ENCODE data around the gene MSRB1. TPM values are rescaled to one million over a fixed set of nuclear protein-coding genes. Genes with fewer than 3 reads are reported as not detected.

The MSRB1 gene
- total and polyA plus RNA-seq, 4 donors, result 32.2 to 169 (median 98.0) TPM

- Histone ChIP-seq H3K27me3 (ENCODE audit: control insufficient read depth in 4 of 4, insufficient read depth in 4 of 4, low read length in 3 of 4) (peaks cover 0 to 9% (median 4%) of the 10 kb centered on the region in 4 donors), H3K9ac (ENCODE audit: low read depth in 1 of 2, low read length in 2 of 2) (no peak within 1 kb of the TSS), H3K4me3 (ENCODE audit: low read depth in 1 of 3, low read length in 3 of 3) (peak within 1 kb of the TSS in 1 of 3 donors; percentile 24), H3K4me1 (ENCODE audit: control insufficient read depth in 4 of 4, insufficient read depth in 4 of 4, low read length in 3 of 4) (peaks cover 13 to 42% (median 24%) of the 10 kb centered on the region in 4 donors), H3K9me3 (ENCODE audit: control insufficient read depth in 4 of 4, low read length in 3 of 4) (no peaks in the 10 kb centered on the region), H3K36me3 (ENCODE audit: control insufficient read depth in 4 of 4, insufficient read depth in 3 of 4, low read depth in 1 of 4, low read length in 3 of 4) (peaks cover 0 to 17% (median under 1%) of the 10 kb centered on the region in 4 donors), H3K27ac (ENCODE audit: low read depth in 1 of 2, low read length in 2 of 2) (no peak within 1 kb of the TSS)
- DNase-seq (ENCODE audit: low spot score), result no peak
- WGBS, result 8% methylated on average over 67 of the region's 67 CpGs
- TF ChIP-seq RAD21 (IDR thresholded peaks at IDR 0.05), result no peak
- no peak for TF ChIP-seq RXRA (IDR thresholded peaks at IDR 0.05)
- no peak for TF ChIP-seq CTCF (IDR thresholded peaks at IDR 0.05; ENCODE audit: low read depth, low read length, missing input control)
- TF ChIP-seq TAF1 (conservative IDR thresholded peaks at IDR 0.05), result no peak
- no peak for TF ChIP-seq SP1 (IDR thresholded peaks at IDR 0.05)
- no peak for TF ChIP-seq FOXA1 (IDR thresholded peaks at IDR 0.05)
- no peak for TF ChIP-seq NR2F2 (IDR thresholded peaks at IDR 0.05)
- no peak for TF ChIP-seq MAX (IDR thresholded peaks at IDR 0.05)
- TF ChIP-seq GABPA (IDR thresholded peaks at IDR 0.05 in 1 of 2, conservative IDR thresholded peaks at IDR 0.05 in 1 of 2), result no peak
- TF ChIP-seq JUND (IDR thresholded peaks at IDR 0.05), result no peak
- TF ChIP-seq YY1 (IDR thresholded peaks at IDR 0.05), result no peak
- TF ChIP-seq, protein P1, sequence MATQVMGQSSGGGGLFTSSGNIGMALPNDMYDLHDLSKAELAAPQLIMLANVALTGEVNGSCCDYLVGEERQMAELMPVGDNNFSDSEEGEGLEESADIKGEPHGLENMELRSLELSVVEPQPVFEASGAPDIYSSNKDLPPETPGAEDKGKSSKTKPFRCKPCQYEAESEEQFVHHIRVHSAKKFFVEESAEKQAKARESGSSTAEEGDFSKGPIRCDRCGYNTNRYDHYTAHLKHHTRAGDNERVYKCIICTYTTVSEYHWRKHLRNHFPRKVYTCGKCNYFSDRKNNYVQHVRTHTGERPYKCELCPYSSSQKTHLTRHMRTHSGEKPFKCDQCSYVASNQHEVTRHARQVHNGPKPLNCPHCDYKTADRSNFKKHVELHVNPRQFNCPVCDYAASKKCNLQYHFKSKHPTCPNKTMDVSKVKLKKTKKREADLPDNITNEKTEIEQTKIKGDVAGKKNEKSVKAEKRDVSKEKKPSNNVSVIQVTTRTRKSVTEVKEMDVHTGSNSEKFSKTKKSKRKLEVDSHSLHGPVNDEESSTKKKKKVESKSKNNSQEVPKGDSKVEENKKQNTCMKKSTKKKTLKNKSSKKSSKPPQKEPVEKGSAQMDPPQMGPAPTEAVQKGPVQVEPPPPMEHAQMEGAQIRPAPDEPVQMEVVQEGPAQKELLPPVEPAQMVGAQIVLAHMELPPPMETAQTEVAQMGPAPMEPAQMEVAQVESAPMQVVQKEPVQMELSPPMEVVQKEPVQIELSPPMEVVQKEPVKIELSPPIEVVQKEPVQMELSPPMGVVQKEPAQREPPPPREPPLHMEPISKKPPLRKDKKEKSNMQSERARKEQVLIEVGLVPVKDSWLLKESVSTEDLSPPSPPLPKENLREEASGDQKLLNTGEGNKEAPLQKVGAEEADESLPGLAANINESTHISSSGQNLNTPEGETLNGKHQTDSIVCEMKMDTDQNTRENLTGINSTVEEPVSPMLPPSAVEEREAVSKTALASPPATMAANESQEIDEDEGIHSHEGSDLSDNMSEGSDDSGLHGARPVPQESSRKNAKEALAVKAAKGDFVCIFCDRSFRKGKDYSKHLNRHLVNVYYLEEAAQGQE (IDR thresholded peaks at IDR 0.05), result no peak
- TF ChIP-seq ZBTB33 (IDR thresholded peaks at IDR 0.05), result no peak
- TF ChIP-seq HNF4G (IDR thresholded peaks at IDR 0.05), result no peak
- no peak for TF ChIP-seq EGR1 (IDR thresholded peaks at IDR 0.05; ENCODE audit: low read depth in 2 of 2)
- no peak for TF ChIP-seq HNF4A (conservative IDR thresholded peaks at IDR 0.05)
- TF ChIP-seq FOXA2 (IDR thresholded peaks at IDR 0.05), result no peak
- TF ChIP-seq, protein P2, sequence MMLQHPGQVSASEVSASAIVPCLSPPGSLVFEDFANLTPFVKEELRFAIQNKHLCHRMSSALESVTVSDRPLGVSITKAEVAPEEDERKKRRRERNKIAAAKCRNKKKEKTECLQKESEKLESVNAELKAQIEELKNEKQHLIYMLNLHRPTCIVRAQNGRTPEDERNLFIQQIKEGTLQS (IDR thresholded peaks at IDR 0.05), result no peak
These were observed 46.5 kb upstream of the MSRB1 start, which contains the start of gene SYNGR3 for GRCh38 chr16:1989209-1990100. SYNGR3 (plus strand) TSS chr16:1989970; CDS start chr16:1990103, 133 bp downstream.
